A549 (cell line): ENCODE results near the gene SERPINE3. TPM values are rescaled to one million over a fixed set of nuclear protein-coding genes. Genes with fewer than 3 reads are reported as not detected.

Source experiments
- ATAC-seq, 2 experiments: fragments of 200-7000 bp in 1 of 2; fragments of >200 bp in 1 of 2; cut with Nextera tagmentation in 1 of 2; cut with Tn5 transposase in 1 of 2; 3 replicates each; pipeline versions ENCODE4 v1.8.0 to v1.9.1; 2018 to 2020; ENCODE audit warnings: mild to moderate bottlenecking in 1 of 2, moderate library complexity in 1 of 2
- CTCF ChIA-PET: fragments of 300-600 bp; sonication (Branson Sonifier 250); formaldehyde crosslinking; extraction: SDS; loops from one replicate; lab custom pipeline; 2021; ENCODE audit warnings: antibody characterized with exemption, inconsistent platforms; lab: Yijun Ruan, JAX
- POLR2A ChIA-PET: fragments of 350-600 bp; formaldehyde crosslinking; extraction: SDS; loops from one replicate; lab custom pipeline; 2021; ENCODE audit warnings: antibody characterized with exemption, inconsistent platforms; lab: Yijun Ruan, JAX
- DNase-seq, 2 experiments: peaks; one replicate each; pipeline versions ENCODE4 v3.0.0 to v3.0.0-alpha.2; 2011 to 2016; ENCODE audit warnings: low read depth in 1 of 2, low spot score in 1 of 2
- FAIRE-seq: peaks from 2 replicates; lab custom pipeline; 2011; peaks lifted over from hg19 to GRCh38; lab: Jason Lieb, UNC
- H3K27ac ChIP-seq, 2 experiments: fragments of >200 bp; sonication (Bioruptor Twin); formaldehyde crosslinking; 3 replicates each; pipeline ENCODE4 v1.5.1; 2016 to 2017
- H3K4me1 ChIP-seq: fragments of >200 bp; sonication (Bioruptor Twin); formaldehyde crosslinking; 3 replicates; pipeline ENCODE4 v1.6.1; 2016
- H3K4me2 ChIP-seq: fragments of >200 bp; sonication (Bioruptor Twin); formaldehyde crosslinking; 3 replicates; pipeline ENCODE4 v1.6.1; 2016
- H3K4me3 ChIP-seq: fragments of >200 bp; sonication (Bioruptor Twin); formaldehyde crosslinking; 3 replicates; pipeline ENCODE4 v1.5.1; 2016
- H3K9me3 ChIP-seq: fragments of >200 bp; sonication (Bioruptor Twin); formaldehyde crosslinking; 3 replicates; pipeline ENCODE4 v1.6.1; 2016
- BHLHE40 ChIP-seq: IDR thresholded peaks from 2 replicates; pipeline ENCODE4 v1.6.1; 2012; ENCODE audit warnings: low read depth, low read length, inconsistent platforms
- CBX2 ChIP-seq: fragments of 200-600 bp; sonication (generic); IDR thresholded peaks from 2 replicates; pipeline ENCODE4 v1.6.1; 2016; ENCODE audit warnings: low read depth, mild to moderate bottlenecking, borderline replicate concordance
- CHD2 ChIP-seq: fragments of 150-350 bp; IDR thresholded peaks from 2 replicates; pipeline ENCODE4 v1.6.1; 2014; ENCODE audit warnings: low read length; ENCODE audit not compliant: partially characterized antibody
- CHD4 ChIP-seq: fragments of 200-600 bp; sonication (generic); IDR thresholded peaks from 2 replicates; pipeline ENCODE4 v1.6.1; 2016; ENCODE audit warnings: antibody characterized with exemption, mild to moderate bottlenecking, borderline replicate concordance
- EHMT2 ChIP-seq: fragments of 200-600 bp; sonication (generic); IDR thresholded peaks from 2 replicates; pipeline ENCODE4 v1.6.1; 2016; ENCODE audit warnings: antibody characterized with exemption, low read depth, mild to moderate bottlenecking, moderate library complexity
- GATA3 ChIP-seq: IDR thresholded peaks from 2 replicates; pipeline ENCODE4 v1.6.1; 2012; ENCODE audit warnings: borderline replicate concordance
- HEYL ChIP-seq: fragments of 250-450 bp; sonication (Bioruptor Pico); IDR thresholded peaks from 2 replicates; pipeline ENCODE4 v1.8.0; 2021; ENCODE audit warnings: mild to moderate bottlenecking, moderate library complexity
- HOXB13 ChIP-seq: fragments of 250-450 bp; sonication (Bioruptor Pico); IDR thresholded peaks from 2 replicates; pipeline ENCODE4 v1.5.0; 2020; ENCODE audit warnings: low read depth, mild to moderate bottlenecking, moderate library complexity
- JUNB ChIP-seq: fragments of >200 bp; sonication (Bioruptor Twin); formaldehyde crosslinking; IDR thresholded peaks from 2 replicates; pipeline ENCODE4 v1.6.1; 2016
- MYC ChIP-seq: IDR thresholded peaks from 2 replicates; pipeline ENCODE4 v1.6.1; 2012; ENCODE audit warnings: mild to moderate bottlenecking, inconsistent platforms, low read length, improper control_type of control experiment, borderline replicate concordance
- PHF8 ChIP-seq: fragments of 200-600 bp; sonication (generic); IDR thresholded peaks from 2 replicates; pipeline ENCODE4 v1.6.1; 2016; ENCODE audit warnings: low read depth, mild to moderate bottlenecking, antibody characterized with exemption, moderate library complexity, borderline replicate concordance
- POLR2AphosphoS2 ChIP-seq: conservative IDR thresholded peaks from 2 replicates; pipeline ENCODE4 v1.6.1; 2012; ENCODE audit warnings: low read length, improper control_type of control experiment, inconsistent platforms
- RNF2 ChIP-seq: fragments of 200-600 bp; sonication (generic); IDR thresholded peaks from 2 replicates; pipeline ENCODE4 v1.6.1; 2016; ENCODE audit warnings: low read depth, mild to moderate bottlenecking, antibody characterized with exemption, moderate library complexity, borderline replicate concordance
- SMC3 ChIP-seq: fragments of >200 bp; sonication (Bioruptor Twin); formaldehyde crosslinking; IDR thresholded peaks from 3 replicates; pipeline ENCODE4 v1.6.1; 2018; ENCODE audit warnings: inconsistent platforms
- SREBF2 ChIP-seq: fragments of 450-650 bp; IDR thresholded peaks from 2 replicates; pipeline ENCODE4 v1.6.1; 2014; ENCODE audit warnings: mild to moderate bottlenecking, moderate library complexity
- TFCP2L1 ChIP-seq: fragments of 250-450 bp; sonication (Bioruptor Pico); IDR thresholded peaks from 2 replicates; pipeline ENCODE4 v1.5.0; 2021; ENCODE audit warnings: mild to moderate bottlenecking
- ZC3H11A ChIP-seq: fragments of 450-650 bp; IDR thresholded peaks from 2 replicates; pipeline ENCODE4 v1.6.1; 2014; ENCODE audit warnings: antibody characterized with exemption, mild to moderate bottlenecking
- ZFP36 ChIP-seq: fragments of 450-650 bp; IDR thresholded peaks from 2 replicates; pipeline ENCODE4 v1.6.1; 2014; ENCODE audit warnings: borderline replicate concordance; ENCODE audit not compliant: partially characterized antibody
- ZSCAN20 ChIP-seq: fragments of 250-450 bp; sonication (Bioruptor Pico); IDR thresholded peaks from 2 replicates; pipeline ENCODE4 v1.8.0; 2022; ENCODE audit warnings: mild to moderate bottlenecking, moderate library complexity
- WGBS: methylation state at CpG from one replicate; pipeline ENCODE4 v1.1.6; 2017; ENCODE audit errors: missing lambda C conversion rate; 5-methylcytosine and 5-hydroxymethylcytosine counted together
- polyA plus RNA-seq, 4 experiments: library from polyadenylated mRNA; depleted of rRNA in 3 of 4; stranded (reverse); fragments of >200 nt; fragmentation: RNase III in 1 of 4; extraction: RNeasy Plus Mini Kit Qiagen cat#74134 plus additional on column Dnase treatment in 1 of 4; gene quantifications; 2 replicates in 3 of 4; 3 replicates in 1 of 4; pipeline ENCODE4 v1.2.3, GENCODE V29; 2011 to 2017
- TF ChIP-seq, protein P1 (sequence below): fragments of >200 bp; sonication (Bioruptor Twin); formaldehyde crosslinking; IDR thresholded peaks from 3 replicates; pipeline ENCODE4 v1.6.1; 2016
- TF ChIP-seq, protein P2 (sequence below): fragments of 250-450 bp; sonication (Bioruptor Pico); IDR thresholded peaks from 2 replicates; pipeline ENCODE4 v1.5.0; 2021; ENCODE audit warnings: mild to moderate bottlenecking, moderate library complexity, borderline replicate concordance

Gene SERPINE3
- polyA plus RNA-seq, 2 of the 4 experiments (the other 2 are of a cell fraction) = 0.09 TPM; not detected in 1

DNA sequence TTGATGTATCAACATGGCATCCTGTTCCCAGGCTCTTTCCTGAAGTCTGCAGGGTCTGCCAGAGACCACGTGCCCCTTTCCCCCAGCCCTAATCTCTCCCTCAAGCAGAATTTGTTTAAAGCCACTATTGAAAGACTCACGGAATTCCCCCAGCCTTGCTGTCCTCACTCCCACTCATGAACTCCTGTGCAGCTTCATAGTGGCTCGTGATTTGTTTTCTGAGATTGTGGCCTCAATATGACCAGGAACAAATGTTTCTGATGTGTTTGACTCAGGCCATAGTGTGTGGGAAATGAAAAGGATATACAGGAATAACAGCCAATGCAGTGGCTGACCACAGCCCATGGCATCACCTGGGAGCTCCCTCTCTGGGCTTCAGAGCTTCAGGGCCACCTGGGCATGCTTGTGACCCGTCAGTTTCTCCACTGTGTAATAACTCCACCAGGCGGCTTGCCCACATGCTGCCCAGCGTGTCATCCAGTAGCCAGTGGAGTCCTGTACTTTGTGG, 8.1 kb upstream of the SERPINE3 start:
- POLR2A ChIA-PET = no interaction called here
- no peaks in the 10 kb centered on the region for H3K4me1 ChIP-seq
- WGBS = 23% methylated on average over 4 of the region's 6 CpGs
- no peak overlapping the region for H3K4me3 ChIP-seq
- CTCF ChIA-PET = interaction anchor here (0.6 to 1.2 kb wide), 4 partner anchors 20 to 466 kb away, joined by 3 to 4 read pairs (median 3); no protein-coding TSS in a partner anchor
- no peak overlapping the region for H3K27ac ChIP-seq
- FAIRE-seq (no peak), DNase-seq (no peak), ATAC-seq (no peak)
- no peaks in the 10 kb centered on the region for H3K9me3 ChIP-seq
- TF ChIP-seq PHF8 (no peak), HOXB13 (CRISPR knock-in tag) (no peak)
- TF ChIP-seq, all 56 proteins: peak for 0
- H3K4me2 ChIP-seq = no peak overlapping the region

DNA sequence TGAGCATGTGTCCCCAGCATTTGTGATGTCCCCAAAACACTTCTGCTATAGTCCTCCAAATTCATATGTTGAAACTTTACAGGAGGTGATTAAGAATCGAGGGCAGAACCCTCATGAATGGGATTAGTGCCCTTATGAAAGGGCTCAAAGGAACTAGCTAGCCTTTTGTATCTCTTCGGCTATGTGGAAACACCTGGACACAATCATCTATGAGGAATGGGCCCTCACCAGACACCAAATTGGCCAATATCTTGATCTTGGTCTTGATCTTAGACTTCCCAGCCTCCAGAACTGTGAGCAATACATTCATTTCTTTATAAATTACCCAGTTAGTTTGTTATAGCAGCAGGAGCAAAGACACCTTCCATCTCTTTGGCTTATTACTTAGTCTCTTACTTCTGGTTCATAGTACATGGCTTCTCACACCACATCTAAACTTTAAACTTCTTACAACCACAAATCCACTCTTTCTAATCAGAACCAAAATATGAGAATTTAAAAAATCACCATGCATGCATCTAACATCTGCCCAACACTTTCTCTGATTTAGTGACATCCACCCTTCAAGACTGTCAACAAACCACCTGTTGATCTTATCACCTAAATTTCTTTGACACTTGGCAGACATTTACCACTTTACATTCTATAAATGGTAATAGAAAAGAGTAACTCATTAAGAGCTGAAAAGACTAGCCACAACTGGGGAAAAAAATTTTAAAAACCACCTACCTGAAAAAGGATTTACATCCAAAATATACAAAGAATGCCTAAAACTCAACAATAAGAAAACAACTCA, 6.7 kb upstream of the SERPINE3 start:
- FAIRE-seq (no peak), ATAC-seq (no peak), DNase-seq (no peak)
- no peak overlapping the region for H3K4me3 ChIP-seq
- no peaks in the 10 kb centered on the region for H3K9me3 ChIP-seq
- 36% methylated on average over 2 of the region's 2 CpGs for WGBS
- H3K4me2 ChIP-seq = no peak overlapping the region
- TF ChIP-seq SMC3 = no peak
- TF ChIP-seq BHLHE40 = no peak
- no peak for TF ChIP-seq MYC
- TF ChIP-seq, protein P1, sequence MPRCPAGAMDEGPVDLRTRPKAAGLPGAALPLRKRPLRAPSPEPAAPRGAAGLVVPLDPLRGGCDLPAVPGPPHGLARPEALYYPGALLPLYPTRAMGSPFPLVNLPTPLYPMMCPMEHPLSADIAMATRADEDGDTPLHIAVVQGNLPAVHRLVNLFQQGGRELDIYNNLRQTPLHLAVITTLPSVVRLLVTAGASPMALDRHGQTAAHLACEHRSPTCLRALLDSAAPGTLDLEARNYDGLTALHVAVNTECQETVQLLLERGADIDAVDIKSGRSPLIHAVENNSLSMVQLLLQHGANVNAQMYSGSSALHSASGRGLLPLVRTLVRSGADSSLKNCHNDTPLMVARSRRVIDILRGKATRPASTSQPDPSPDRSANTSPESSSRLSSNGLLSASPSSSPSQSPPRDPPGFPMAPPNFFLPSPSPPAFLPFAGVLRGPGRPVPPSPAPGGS = no peak
- TF ChIP-seq GATA3 = no peak
- H3K27ac ChIP-seq = no peak overlapping the region
- ChIA-PET POLR2A (no interaction called here), CTCF (interaction anchor here (2.0 kb wide), 1 partner anchor 46 kb away, joined by 4 read pairs; no protein-coding TSS in a partner anchor)
- H3K4me1 ChIP-seq = no peaks in the 10 kb centered on the region

DNA sequence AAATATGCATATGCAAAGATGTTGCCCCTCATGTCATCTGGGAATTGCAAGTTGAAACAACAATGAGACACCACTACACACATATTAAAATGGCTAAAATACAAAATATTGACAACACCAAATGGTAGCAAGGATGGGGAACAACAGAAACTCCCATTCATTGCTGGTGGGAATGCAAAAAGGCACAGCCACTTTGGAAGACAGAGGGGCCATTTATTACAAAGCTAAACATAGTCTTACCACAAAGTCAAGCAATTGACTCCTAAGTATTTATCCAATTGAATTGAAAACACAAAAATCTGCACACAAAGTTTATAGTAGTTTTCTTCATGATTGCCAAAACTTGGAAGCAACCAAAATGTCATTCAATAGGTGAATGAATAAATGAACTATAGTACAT, 6.1 kb upstream of the SERPINE3 start:
- ChIA-PET CTCF (interaction anchor here (2.0 kb wide), 1 partner anchor 47 kb away, joined by 4 read pairs; no protein-coding TSS in a partner anchor), POLR2A (no interaction called here)
- TF ChIP-seq CHD4 (no peak), POLR2AphosphoS2 (no peak), ZSCAN20 (CRISPR knock-in tag) (no peak), CHD2 (no peak), TFCP2L1 (no peak), HEYL (CRISPR knock-in tag) (no peak), JUNB (no peak), ZC3H11A (no peak), PHF8 (no peak), RNF2 (no peak), ZFP36 (no peak), CBX2 (no peak), SREBF2 (no peak), EHMT2 (no peak)
- TF ChIP-seq, protein P2, sequence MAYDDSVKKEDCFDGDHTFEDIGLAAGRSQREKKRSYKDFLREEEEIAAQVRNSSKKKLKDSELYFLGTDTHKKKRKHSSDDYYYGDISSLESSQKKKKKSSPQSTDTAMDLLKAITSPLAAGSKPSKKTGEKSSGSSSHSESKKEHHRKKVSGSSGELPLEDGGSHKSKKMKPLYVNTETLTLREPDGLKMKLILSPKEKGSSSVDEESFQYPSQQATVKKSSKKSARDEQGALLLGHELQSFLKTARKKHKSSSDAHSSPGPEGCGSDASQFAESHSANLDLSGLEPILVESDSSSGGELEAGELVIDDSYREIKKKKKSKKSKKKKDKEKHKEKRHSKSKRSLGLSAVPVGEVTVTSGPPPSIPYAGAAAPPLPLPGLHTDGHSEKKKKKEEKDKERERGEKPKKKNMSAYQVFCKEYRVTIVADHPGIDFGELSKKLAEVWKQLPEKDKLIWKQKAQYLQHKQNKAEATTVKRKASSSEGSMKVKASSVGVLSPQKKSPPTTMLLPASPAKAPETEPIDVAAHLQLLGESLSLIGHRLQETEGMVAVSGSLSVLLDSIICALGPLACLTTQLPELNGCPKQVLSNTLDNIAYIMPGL = no peak
- no peak overlapping the region for H3K4me3 ChIP-seq
- H3K4me1 ChIP-seq = no peaks in the 10 kb centered on the region
- no peaks in the 10 kb centered on the region for H3K9me3 ChIP-seq
- no peak overlapping the region for H3K4me2 ChIP-seq
- FAIRE-seq = no peak
- no peak overlapping the region for H3K27ac ChIP-seq
- no peak for ATAC-seq
- DNase-seq = no peak
